Pons (tissue), 1 donor: Measurements from ENCODE around the gene NR1H2.
"Not testable (repeated sequence)": the region's sequence is repeated elsewhere in the genome, so short reads cannot be mapped to it uniquely, and the experiment has no call there.

Source experiments
- DNase-seq: peaks from one replicate; pipeline ENCODE4 v3.0.0-alpha.2; 2016; ENCODE audit warnings: low spot score

Gene NR1H2

GRCh38 chr19:50344661-50345318 lies 31.5 kb upstream of the NR1H2 start:
- peak; percentile 76 for DNase-seq

GRCh38 chr19:50347089-50347581 lies 29.1 kb upstream of the NR1H2 start:
- DNase-seq, result not testable (repeated sequence)

- no peak for DNase-seq
These were observed 26.8 kb upstream of the NR1H2 start for GRCh38 chr19:50349277-50350057.

GRCh38 chr19:50352242-50352641 lies 24.0 kb upstream of the NR1H2 start:
- DNase-seq, result no peak

- DNase-seq, result not testable (repeated sequence)
These were observed 22.8 kb upstream of the NR1H2 start for GRCh38 chr19:50353487-50353880.

- DNase-seq, result no peak
These were observed 19.5 kb upstream of the NR1H2 start for GRCh38 chr19:50356691-50357177.

- DNase-seq, result peak; percentile 74
These were observed 18.8 kb upstream of the NR1H2 start for GRCh38 chr19:50357178-50358100.

- DNase-seq, result peak; percentile 53
These were observed 17.6 kb upstream of the NR1H2 start for GRCh38 chr19:50358483-50359327.

- DNase-seq, result no peak
These were observed 16.9 kb upstream of the NR1H2 start for GRCh38 chr19:50359328-50359818.

GRCh38 chr19:50361290-50362029 lies 14.8 kb upstream of the NR1H2 start:
- no peak for DNase-seq

- DNase-seq, result no peak
These were observed 14.2 kb upstream of the NR1H2 start for GRCh38 chr19:50362030-50362412.

- no peak for DNase-seq
These were observed 13.4 kb upstream of the NR1H2 start for GRCh38 chr19:50362656-50363424.

- DNase-seq, result no peak
These were observed 10.6 kb upstream of the NR1H2 start, which contains the start of gene NAPSA for GRCh38 chr19:50365434-50366306. Gene NAPSA, minus strand, starts transcription at chr19:50365639. Its CDS starts 18 bp downstream, at chr19:50365621.

- peak; percentile 94 for DNase-seq
These were observed 7.3 kb upstream of the NR1H2 start for GRCh38 chr19:50368649-50369570.

GRCh38 chr19:50371914-50372475 lies 4.3 kb upstream of the NR1H2 start:
- DNase-seq, result no peak

- DNase-seq, result no peak
These were observed 799 bp downstream of the NR1H2 start for GRCh38 chr19:50377051-50377461.

GRCh38 chr19:50377517-50377916 lies 1.3 kb downstream of the NR1H2 start:
- no peak for DNase-seq
